HG02623 (cell line): ENCODE data around the gene GRK5.

Experiments used
- ATAC-seq: cut with Tn5 transposase; IDR thresholded peaks from one replicate; pipeline ENCODE4 v1.9.1; 2021; ENCODE audit warnings: moderate library complexity; ENCODE audit not compliant: unreplicated experiment

Gene GRK5

GRCh38 chr10:119337223-119337622 lies 129.9 kb downstream of the GRK5 start:
- no peak for ATAC-seq

- no peak for ATAC-seq
These were observed 130.5 kb downstream of the GRK5 start for GRCh38 chr10:119337796-119338432.

GRCh38 chr10:119339109-119339508 lies 131.7 kb downstream of the GRK5 start:
- ATAC-seq, result no peak

- ATAC-seq, result no peak
These were observed 133.6 kb downstream of the GRK5 start for GRCh38 chr10:119340893-119341458.

- ATAC-seq, result no peak
These were observed 134.3 kb downstream of the GRK5 start for GRCh38 chr10:119341459-119342301.

- no peak for ATAC-seq
These were observed 135.0 kb downstream of the GRK5 start for GRCh38 chr10:119342335-119342734.

GRCh38 chr10:119343011-119343601 lies 135.7 kb downstream of the GRK5 start:
- no peak for ATAC-seq

- no peak for ATAC-seq
These were observed 137.0 kb downstream of the GRK5 start for GRCh38 chr10:119344381-119344780.

- no peak for ATAC-seq
These were observed 138.9 kb downstream of the GRK5 start for GRCh38 chr10:119346095-119346832.

- ATAC-seq, result no peak
These were observed 140.0 kb downstream of the GRK5 start for GRCh38 chr10:119347181-119347974.

- ATAC-seq, result no peak
These were observed 140.7 kb downstream of the GRK5 start for GRCh38 chr10:119348106-119348505.

- ATAC-seq, result no peak
These were observed 141.3 kb downstream of the GRK5 start for GRCh38 chr10:119348516-119349240.

GRCh38 chr10:119349341-119349740 lies 142.0 kb downstream of the GRK5 start:
- ATAC-seq, result no peak

GRCh38 chr10:119349937-119350501 lies 142.6 kb downstream of the GRK5 start:
- ATAC-seq, result no peak

- no peak for ATAC-seq
These were observed 143.2 kb downstream of the GRK5 start for GRCh38 chr10:119350502-119351097.

GRCh38 chr10:119351189-119351588 lies 143.8 kb downstream of the GRK5 start:
- no peak for ATAC-seq

- no peak for ATAC-seq
These were observed 144.7 kb downstream of the GRK5 start for GRCh38 chr10:119352042-119352441.

- ATAC-seq, result no peak
These were observed 145.4 kb downstream of the GRK5 start for GRCh38 chr10:119352807-119353206.

- no peak for ATAC-seq
These were observed 146.1 kb downstream of the GRK5 start for GRCh38 chr10:119353421-119353820.
